Osteoblast (primary cell): ENCODE measurements around the gene CLIP4. TPM values are rescaled to one million over a fixed set of nuclear protein-coding genes. Genes with fewer than 3 reads are reported as not detected.

Experiments
- DNase-seq: peaks from one replicate; pipeline ENCODE4 v3.0.0; 2011; ENCODE audit warnings: low spot score, mixed read lengths; ENCODE audit not compliant: insufficient read length; ENCODE audit errors: missing footprints
- H2AFZ ChIP-seq: 2 replicates; pipeline ENCODE4 v1.6.0; 2011; ENCODE audit warnings: mild to moderate bottlenecking, low read length
- H3K27ac ChIP-seq: 2 replicates; pipeline ENCODE4 v1.5.1; 2011; ENCODE audit warnings: mild to moderate bottlenecking, low read depth, low read length, moderate library complexity
- H3K27me3 ChIP-seq: 2 replicates; pipeline ENCODE4 v1.6.0; 2012; ENCODE audit warnings: mild to moderate bottlenecking, control low read depth, inconsistent platforms, low read length, moderate library complexity; ENCODE audit not compliant: insufficient read depth
- H3K36me3 ChIP-seq: 2 replicates; pipeline ENCODE4 v1.5.1; 2011; ENCODE audit warnings: mild to moderate bottlenecking, low read length, control low read depth, moderate library complexity; ENCODE audit not compliant: insufficient read depth
- H3K4me1 ChIP-seq: 2 replicates; pipeline ENCODE4 v1.5.1; 2011; ENCODE audit warnings: mild to moderate bottlenecking, low read length, control low read depth, moderate library complexity; ENCODE audit not compliant: insufficient read depth
- H3K4me2 ChIP-seq: 2 replicates; pipeline ENCODE4 v1.6.0; 2011; ENCODE audit warnings: mild to moderate bottlenecking, low read length; ENCODE audit not compliant: insufficient read depth
- H3K4me3 ChIP-seq: fragments of 200-600 bp; sonication (generic); 3 replicates; pipeline ENCODE4 v1.5.1; 2012; ENCODE audit warnings: mild to moderate bottlenecking, low read length, inconsistent platforms; ENCODE audit not compliant: insufficient read depth
- H3K79me2 ChIP-seq: 2 replicates; pipeline ENCODE4 v1.6.0; 2012; ENCODE audit warnings: mild to moderate bottlenecking, low read length, control low read depth, inconsistent platforms; ENCODE audit not compliant: insufficient read depth
- H3K9me3 ChIP-seq: 2 replicates; pipeline ENCODE4 v1.5.1; 2011; ENCODE audit warnings: low read depth, low read length, control low read depth
- H4K20me1 ChIP-seq: 2 replicates; pipeline ENCODE4 v1.6.0; 2012; ENCODE audit warnings: mild to moderate bottlenecking, low read length, control low read depth; ENCODE audit not compliant: insufficient read depth
- total RNA-seq: library from RNA; depleted of rRNA; stranded (reverse); fragments of >200 nt; gene quantifications from 2 replicates; pipeline ENCODE4 v1.2.3, GENCODE V29; 2012
- TF ChIP-seq, protein P1 (sequence below): IDR thresholded peaks from 2 replicates; pipeline ENCODE4 v1.5.1; 2011; ENCODE audit warnings: mild to moderate bottlenecking, low read depth, low read length, moderate library complexity; ENCODE audit errors: extremely low read depth

The CLIP4 gene
- total RNA-seq, 1 donor, result 124 TPM

DNA sequence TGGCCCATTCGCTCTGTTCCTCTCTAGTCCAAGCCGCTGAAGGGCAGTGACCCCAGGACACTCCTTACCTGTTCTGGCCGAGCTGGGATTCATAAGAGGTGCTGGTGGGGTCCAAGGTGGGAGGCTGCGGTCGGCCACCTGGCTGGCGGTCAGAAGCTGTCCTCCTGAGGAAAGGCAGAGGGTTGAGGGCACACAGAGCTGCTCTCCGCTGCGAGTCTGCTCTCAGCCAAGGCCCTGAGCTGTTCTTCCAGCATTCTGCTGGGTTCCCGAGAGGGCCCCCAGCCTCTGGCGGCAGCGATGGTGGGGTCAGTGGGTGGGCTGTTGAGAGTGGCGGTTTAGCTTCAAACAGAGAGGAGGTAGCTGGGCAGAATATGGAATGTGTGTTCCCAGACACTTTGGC lies 44.7 kb upstream of the CLIP4 start:
- TF ChIP-seq, protein P1, sequence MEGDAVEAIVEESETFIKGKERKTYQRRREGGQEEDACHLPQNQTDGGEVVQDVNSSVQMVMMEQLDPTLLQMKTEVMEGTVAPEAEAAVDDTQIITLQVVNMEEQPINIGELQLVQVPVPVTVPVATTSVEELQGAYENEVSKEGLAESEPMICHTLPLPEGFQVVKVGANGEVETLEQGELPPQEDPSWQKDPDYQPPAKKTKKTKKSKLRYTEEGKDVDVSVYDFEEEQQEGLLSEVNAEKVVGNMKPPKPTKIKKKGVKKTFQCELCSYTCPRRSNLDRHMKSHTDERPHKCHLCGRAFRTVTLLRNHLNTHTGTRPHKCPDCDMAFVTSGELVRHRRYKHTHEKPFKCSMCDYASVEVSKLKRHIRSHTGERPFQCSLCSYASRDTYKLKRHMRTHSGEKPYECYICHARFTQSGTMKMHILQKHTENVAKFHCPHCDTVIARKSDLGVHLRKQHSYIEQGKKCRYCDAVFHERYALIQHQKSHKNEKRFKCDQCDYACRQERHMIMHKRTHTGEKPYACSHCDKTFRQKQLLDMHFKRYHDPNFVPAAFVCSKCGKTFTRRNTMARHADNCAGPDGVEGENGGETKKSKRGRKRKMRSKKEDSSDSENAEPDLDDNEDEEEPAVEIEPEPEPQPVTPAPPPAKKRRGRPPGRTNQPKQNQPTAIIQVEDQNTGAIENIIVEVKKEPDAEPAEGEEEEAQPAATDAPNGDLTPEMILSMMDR, result no peak
- Histone ChIP-seq H3K36me3 (no peaks in the 10 kb centered on the region), H3K4me3 (no peak overlapping the region), H3K27me3 (no peaks in the 10 kb centered on the region), H3K79me2 (no peaks in the 10 kb centered on the region), H3K9me3 (no peaks in the 10 kb centered on the region), H3K4me1 (peaks cover 5% of the 10 kb centered on the region), H3K27ac (no peak overlapping the region), H2AFZ (no peak overlapping the region), H4K20me1 (no peaks in the 10 kb centered on the region), H3K4me2 (no peak overlapping the region)
- peak; percentile 49 for DNase-seq

DNA sequence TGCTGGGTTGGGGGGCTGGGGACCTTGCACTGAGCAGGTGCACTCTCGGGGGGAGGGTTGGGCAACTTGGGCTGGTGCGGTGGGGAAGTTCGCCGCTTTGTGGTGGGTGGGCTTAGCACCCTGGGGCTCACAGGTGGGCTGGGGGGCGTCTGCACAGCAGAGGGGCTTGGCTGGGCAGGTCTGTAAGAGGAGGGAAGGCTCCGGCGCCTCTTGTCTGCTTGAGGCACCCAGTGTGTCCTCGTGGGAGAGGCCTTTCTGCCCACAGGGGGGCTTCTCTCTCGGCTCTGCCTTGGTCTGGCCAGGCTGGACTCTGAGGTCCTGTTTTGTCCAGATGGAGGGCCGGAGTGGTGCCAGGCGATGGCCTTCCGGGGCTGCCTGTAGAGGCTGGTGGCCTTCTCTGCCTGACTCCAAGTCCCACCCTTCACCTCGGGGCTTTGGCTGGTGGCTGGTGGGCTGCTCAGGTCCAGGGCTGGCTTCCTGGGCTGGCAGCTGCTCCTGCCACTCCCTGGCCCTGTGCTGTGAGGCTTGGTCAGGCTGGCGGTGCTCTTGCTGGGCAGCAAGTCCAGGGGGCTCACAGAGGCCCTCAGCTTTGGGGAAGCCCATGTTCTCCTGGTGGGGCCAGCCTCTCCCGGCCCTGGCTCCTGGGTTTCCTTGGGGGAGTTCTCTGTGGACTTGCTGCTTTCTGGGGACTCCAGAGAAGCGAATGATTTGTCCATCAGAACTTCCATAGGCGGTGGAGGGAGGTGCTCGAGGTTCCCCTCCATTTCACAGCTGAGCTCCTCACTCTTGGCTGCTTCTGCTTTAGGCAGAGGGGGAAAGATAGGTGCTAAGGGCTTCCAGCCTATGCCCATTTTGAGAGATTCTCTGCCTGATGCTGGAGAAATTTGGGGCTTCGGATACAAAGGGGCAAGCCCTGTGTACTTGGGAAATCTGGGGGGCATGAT lies 43.9 kb upstream of the CLIP4 start:
- Histone ChIP-seq H3K4me2 (no peak overlapping the region), H3K4me1 (peaks cover under 1% of the 10 kb centered on the region), H3K79me2 (no peaks in the 10 kb centered on the region), H3K9me3 (no peaks in the 10 kb centered on the region), H4K20me1 (no peaks in the 10 kb centered on the region), H3K36me3 (no peaks in the 10 kb centered on the region), H3K27ac (no peak overlapping the region), H3K27me3 (no peaks in the 10 kb centered on the region), H3K4me3 (no peak overlapping the region), H2AFZ (no peak overlapping the region)
- TF ChIP-seq, protein P1, result no peak
- DNase-seq, result peak; percentile 51

DNA sequence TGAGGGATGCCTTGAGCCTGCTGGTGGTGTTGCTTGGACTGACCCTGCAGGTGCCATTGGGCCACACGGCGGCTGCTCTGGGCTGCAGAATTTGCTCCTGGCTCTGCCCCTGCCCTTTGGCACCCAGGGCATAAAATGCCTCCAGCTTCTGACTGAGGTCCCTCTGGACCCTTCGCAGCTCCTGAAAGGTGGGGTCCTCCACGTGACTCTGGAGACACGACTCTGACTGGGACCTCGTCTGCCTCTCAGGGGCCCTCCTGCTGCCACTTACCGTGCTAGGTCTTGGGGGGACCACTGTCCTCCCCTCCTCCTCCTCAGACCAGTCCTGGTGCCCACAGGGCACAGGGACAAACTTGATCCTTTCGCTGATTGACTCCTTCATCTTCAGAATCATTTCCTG lies 43.0 kb upstream of the CLIP4 start:
- no peak overlapping the region for H2AFZ ChIP-seq
- DNase-seq, result no peak
- H3K27me3 ChIP-seq, result no peaks in the 10 kb centered on the region
- H3K9me3 ChIP-seq, result no peaks in the 10 kb centered on the region
- H3K4me2 ChIP-seq, result no peak overlapping the region
- H3K27ac ChIP-seq, result no peak overlapping the region
- H3K36me3 ChIP-seq, result no peaks in the 10 kb centered on the region
- TF ChIP-seq, protein P1, result no peak
- no peak overlapping the region for H3K4me3 ChIP-seq
- no peaks in the 10 kb centered on the region for H4K20me1 ChIP-seq
- no peaks in the 10 kb centered on the region for H3K79me2 ChIP-seq
- H3K4me1 ChIP-seq, result no peaks in the 10 kb centered on the region

DNA sequence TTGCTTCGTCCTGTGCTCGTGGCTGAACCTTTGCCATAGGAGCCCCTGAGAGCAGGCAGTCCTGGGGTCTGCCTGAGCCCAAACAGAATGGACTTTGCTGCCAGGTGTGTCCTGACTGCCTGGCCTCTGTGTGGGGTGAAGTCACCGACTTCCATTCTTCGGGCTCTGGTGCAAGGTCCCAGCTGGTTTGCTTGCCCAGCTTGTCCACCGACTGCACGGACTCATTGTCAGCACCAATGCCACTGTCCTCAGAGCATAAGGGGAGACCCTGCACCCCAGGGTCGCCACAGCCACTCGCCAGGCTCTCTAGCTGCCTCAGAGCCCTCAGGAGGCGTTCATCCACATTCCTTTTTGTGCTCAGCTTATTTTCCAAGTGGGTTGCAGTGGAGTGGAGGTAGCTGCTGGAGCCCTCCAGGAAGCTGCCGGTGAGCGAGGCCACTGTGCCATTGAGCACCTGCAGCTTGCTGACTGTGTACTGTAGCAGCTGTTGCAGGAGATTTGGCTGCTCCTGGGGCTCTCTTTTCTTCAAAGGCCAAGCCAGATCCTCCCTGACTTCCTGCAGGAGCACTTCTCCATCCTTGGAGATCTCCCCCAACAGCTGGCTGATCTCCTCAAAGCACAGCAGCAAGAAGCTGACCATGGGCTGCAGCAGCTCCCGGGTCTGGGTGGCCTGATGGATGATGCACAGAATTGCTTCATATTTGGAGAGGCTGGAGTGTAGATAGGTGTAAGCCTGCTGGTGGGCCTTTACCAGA lies 42.1 kb upstream of the CLIP4 start:
- Histone ChIP-seq H3K4me2 (no peak overlapping the region), H4K20me1 (no peaks in the 10 kb centered on the region), H3K36me3 (no peaks in the 10 kb centered on the region), H3K27me3 (no peaks in the 10 kb centered on the region), H3K4me3 (no peak overlapping the region), H3K79me2 (no peaks in the 10 kb centered on the region), H2AFZ (no peak overlapping the region), H3K4me1 (no peaks in the 10 kb centered on the region), H3K27ac (no peak overlapping the region), H3K9me3 (no peaks in the 10 kb centered on the region)
- DNase-seq, result no peak
- TF ChIP-seq, protein P1, result no peak
